ENCODE data around the gene NUDT14.

- TF ChIP-seq CTCF (IDR thresholded peaks at IDR 0.05) (no peak), POLR2A (IDR thresholded peaks at IDR 0.05) (no peak)
These were observed 28.0 kb upstream of the NUDT14 start for GRCh38 chr14:105209091-105209490.

All from prostate gland (tissue), 2 donors.